ENCODE data around the gene COL6A2. TPM values are rescaled to one million over a fixed set of nuclear protein-coding genes. Genes with fewer than 3 reads are reported as not detected.

The COL6A2 gene
- total RNA-seq, 6 experiments from 2014 or later, result 17.3 to 81.7 (median 38.4) TPM

- Histone ChIP-seq H3K4me1 (no peaks in the 10 kb centered on the region), H3K36me3 (no peaks in the 10 kb centered on the region), H3K27me3 (no peaks in the 10 kb centered on the region), H3K4me3 (no peak overlapping the region), H3K9me3 (no peaks in the 10 kb centered on the region), H3K27ac (no peak overlapping the region)
- WGBS (ENCODE audit: insufficient coverage, low coverage, low lambda C conversion rate, missing lambda C conversion rate), result 84% methylated on average over 8 of the region's 10 CpGs
- no peak for ATAC-seq
- no peak for TF ChIP-seq CTCF (IDR thresholded peaks at IDR 0.05)
- intact Hi-C loops (cut with DNase I), result no loop called here
- no peak for DNase-seq
These were observed 43.9 kb upstream of the COL6A2 start for GRCh38 chr21:46054031-46054430.

- Histone ChIP-seq H3K27ac (no peak overlapping the region), H3K4me3 (no peak overlapping the region), H3K27me3 (no peaks in the 10 kb centered on the region), H3K9me3 (no peaks in the 10 kb centered on the region), H3K4me1 (no peaks in the 10 kb centered on the region), H3K36me3 (no peaks in the 10 kb centered on the region)
- ATAC-seq (peak in 1 of 4 donors; percentile 33), DNase-seq (peak in 2 of 3 donors; percentile 41 to 48)
- TF ChIP-seq CTCF (IDR thresholded peaks at IDR 0.05) (no peak), POLR2A (IDR thresholded peaks at IDR 0.05) (no peak)
- WGBS (ENCODE audit: insufficient coverage, low coverage, low lambda C conversion rate, missing lambda C conversion rate), result 50% methylated on average over 7 of the region's 12 CpGs
- intact Hi-C loops (cut with DNase I), result no loop called here
These were observed 43.4 kb upstream of the COL6A2 start for GRCh38 chr21:46054451-46054881.

- no peak for ATAC-seq
- no peaks in the 10 kb centered on the region for H3K36me3 ChIP-seq
These were observed 42.0 kb upstream of the COL6A2 start for GRCh38 chr21:46055863-46056281.

GRCh38 chr21:46056450-46056903 lies 41.4 kb upstream of the COL6A2 start:
- H3K4me3 ChIP-seq, result no peak overlapping the region
- H3K4me1 ChIP-seq, result no peaks in the 10 kb centered on the region
- DNase-seq (peak; percentile 25 to 54 (median 47)), ATAC-seq (peak in 3 of 4 donors; percentile 16 to 53 (median 29))
- H3K9me3 ChIP-seq, result no peaks in the 10 kb centered on the region
- peak overlapping the region in 1 of 3 donors; percentile 12 for H3K27ac ChIP-seq
- 53% methylated on average over 12 of the region's 26 CpGs for WGBS (ENCODE audit: insufficient coverage, low coverage, low lambda C conversion rate, missing lambda C conversion rate)
- TF ChIP-seq POLR2A (IDR thresholded peaks at IDR 0.05) (no peak), CTCF (IDR thresholded peaks at IDR 0.05) (no peak)
- no peaks in the 10 kb centered on the region for H3K36me3 ChIP-seq
- intact Hi-C loops (cut with DNase I), result no loop called here
- H3K27me3 ChIP-seq, result no peaks in the 10 kb centered on the region

More at GRCh38 chr21:46055863-46056281, 42.0 kb upstream of the COL6A2 start:
- intact Hi-C loops (cut with DNase I), result no loop called here
- no peaks in the 10 kb centered on the region for H3K27me3 ChIP-seq
- WGBS (ENCODE audit: insufficient coverage, low coverage, low lambda C conversion rate, missing lambda C conversion rate), result 72% methylated on average over 6 of the region's 23 CpGs
- no peak overlapping the region for H3K4me3 ChIP-seq
- no peaks in the 10 kb centered on the region for H3K4me1 ChIP-seq
- TF ChIP-seq CTCF (IDR thresholded peaks at IDR 0.05) (no peak), POLR2A (IDR thresholded peaks at IDR 0.05) (no peak)
- peak overlapping the region in 1 of 3 donors; percentile 12 for H3K27ac ChIP-seq
- DNase-seq, result peak in 2 of 3 donors; percentile 38 to 46
- no peaks in the 10 kb centered on the region for H3K9me3 ChIP-seq

Measured in right lobe of liver (tissue), 6 donors.